MM.1S (cell line): ENCODE measurements around the gene SYVN1.

ENCODE experiments used
- CTCF ChIP-seq: fragments of 300-600 bp; sonication (generic); IDR thresholded peaks from 2 replicates; pipeline ENCODE4 v1.5.1; 2016; ENCODE audit warnings: antibody characterized with exemption, low read length, mixed read lengths
- EZH2 ChIP-seq: fragments of 300-600 bp; sonication (generic); optimal IDR thresholded peaks from 2 replicates; pipeline ENCODE3; 2017; ENCODE audit warnings: low read depth, mild to moderate bottlenecking, antibody characterized with exemption, low read length, mixed read lengths
- EZH2phosphoT487 ChIP-seq: fragments of 300-600 bp; sonication (generic); IDR thresholded peaks from 2 replicates; pipeline ENCODE4 v1.6.1; 2018; ENCODE audit warnings: antibody characterized with exemption, low read length

GRCh38 chr11:65156926-65157325 is 22.6 kb upstream of the SYVN1 start:
- TF ChIP-seq EZH2 (no peak), CTCF (no peak), EZH2phosphoT487 (no peak)
